Activated CD4-positive, alpha-beta T cell treated with anti-CD3 and anti-CD28 coated beads for 24 hours (primary cell): ENCODE results near the gene TMEM170A.

ENCODE experiments used
- DNase-seq, 2 donors: peaks; one replicate each; pipeline ENCODE4 v3.0.0-alpha.2; 2020; ENCODE audit warnings: low read depth in 2 of 2

TMEM170A gene

GRCh38 chr16:75401691-75402090, 62.8 kb downstream of the TMEM170A start:
- no peak for DNase-seq

- DNase-seq = no peak
Measured at GRCh38 chr16:75398333-75398732, 66.2 kb downstream of the TMEM170A start.

GRCh38 chr16:75394941-75395340, 69.5 kb downstream of the TMEM170A start:
- no peak for DNase-seq
